Activated CD4-positive, CD25-positive, alpha-beta regulatory T cell treated with anti-CD3 and anti-CD28 coated beads, Interleukin-2, amount 50 U/mL, for 16 hours (primary cell): ENCODE results near the gene ZNF750.

Experiments
- DNase-seq: peaks from one replicate; pipeline ENCODE4 v3.0.0-alpha.2; 2020; ENCODE audit warnings: low read depth, low spot score

The ZNF750 gene

DNA sequence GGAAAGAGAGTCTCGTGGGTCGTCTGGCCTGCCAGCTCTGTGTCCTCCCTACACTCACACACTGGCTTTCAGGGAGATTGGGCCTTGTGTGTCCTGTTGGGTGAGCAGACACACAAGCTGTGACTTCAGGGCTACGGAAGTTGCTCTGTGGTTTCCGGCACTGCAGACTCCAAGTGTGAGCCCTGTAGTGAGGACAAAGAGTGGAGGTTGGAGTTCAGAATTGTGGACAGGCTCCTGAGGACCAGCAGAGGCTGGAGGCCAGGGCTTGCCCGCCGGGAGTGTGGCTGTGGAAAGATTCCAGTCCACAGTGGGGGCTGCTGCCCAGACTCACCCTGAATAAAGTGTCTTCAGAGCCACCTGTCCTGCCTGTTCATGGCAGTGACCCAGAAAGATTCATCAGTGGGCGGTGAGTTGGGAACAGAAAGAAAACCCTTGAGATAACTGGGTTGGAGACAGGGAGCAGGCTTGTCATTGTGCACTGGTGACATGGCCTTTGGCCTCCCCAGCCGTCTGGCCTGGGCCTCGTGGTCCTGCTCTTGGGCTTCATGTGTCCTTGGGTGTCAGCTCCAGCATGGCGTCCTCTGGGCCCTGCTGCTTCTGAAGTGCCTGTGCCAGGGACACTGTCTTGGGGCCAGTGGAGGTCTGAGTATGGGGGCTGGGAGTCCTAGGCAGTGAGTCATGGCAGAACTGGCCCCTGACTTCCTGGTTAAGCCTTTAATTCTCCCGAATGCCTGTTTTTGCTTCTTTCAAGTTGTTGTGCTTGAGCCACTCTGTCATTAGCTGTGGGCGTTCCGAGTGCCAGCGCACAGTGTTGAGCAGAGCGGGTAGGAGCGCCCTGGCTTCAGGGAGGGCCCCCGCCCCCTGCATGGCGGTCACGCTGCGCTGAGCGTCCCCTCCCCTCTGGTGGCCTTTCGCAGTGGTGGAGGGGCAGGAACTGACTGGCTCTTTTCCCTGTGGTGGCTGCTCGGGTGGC is 19.9 kb upstream of the ZNF750 start:
- no peak for DNase-seq

DNA sequence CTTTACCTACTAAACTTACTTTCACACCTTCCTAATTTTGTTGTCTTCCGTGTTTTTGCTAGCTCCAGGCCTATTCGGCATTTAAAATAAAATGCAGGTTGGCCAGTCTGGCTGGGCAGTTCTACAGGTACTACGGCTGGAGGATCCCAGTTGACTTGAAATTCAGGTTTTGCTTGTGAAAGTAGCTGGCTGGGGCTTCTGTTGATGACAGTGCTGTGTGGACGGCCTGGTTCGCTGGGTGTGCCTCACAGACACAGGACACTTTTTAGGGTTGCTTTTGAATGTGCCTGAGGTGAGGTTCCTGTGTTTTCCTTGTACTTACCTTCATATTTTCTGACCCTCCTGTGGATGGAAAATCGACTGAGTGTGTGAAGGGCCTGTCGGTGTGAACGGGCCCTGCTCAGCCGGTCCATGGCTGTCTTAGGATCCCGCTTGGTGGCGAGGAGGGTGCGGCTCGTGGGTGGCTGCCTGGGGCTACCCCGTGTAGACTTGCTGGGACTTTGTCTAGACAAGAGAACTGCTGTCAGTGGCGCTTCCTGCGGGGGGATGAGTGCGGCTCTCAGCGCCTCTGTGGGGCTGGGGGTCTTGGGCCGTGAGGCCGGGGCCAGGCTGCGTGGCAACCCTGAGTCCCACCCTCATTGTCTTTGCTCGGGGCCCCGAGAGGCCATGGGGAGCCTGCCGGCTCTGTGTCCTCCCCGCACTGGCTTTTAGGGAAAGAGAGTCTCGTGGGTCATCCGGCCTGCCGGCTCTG is 18.7 kb upstream of the ZNF750 start:
- DNase-seq, result no peak

DNA sequence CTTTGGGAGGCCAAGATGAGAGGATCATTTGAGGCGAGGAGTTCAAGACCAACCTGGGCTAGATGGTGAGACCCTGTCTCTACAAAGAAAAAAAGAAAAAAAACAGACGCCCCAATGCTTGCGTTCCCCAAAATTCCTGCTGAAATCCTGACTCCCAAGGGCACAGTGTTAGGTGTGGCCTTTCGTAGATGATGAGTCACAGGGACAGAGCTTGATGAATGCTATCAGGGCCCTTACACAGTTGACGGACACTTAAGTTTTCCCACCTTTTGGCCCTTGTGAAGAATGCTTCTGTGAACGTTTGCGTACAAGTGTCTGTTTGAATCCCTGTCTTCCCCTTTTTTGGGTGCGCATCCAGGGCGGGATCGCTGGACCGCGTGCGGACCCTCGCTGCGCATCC is 16.5 kb upstream of the ZNF750 start:
- DNase-seq, result no peak

DNA sequence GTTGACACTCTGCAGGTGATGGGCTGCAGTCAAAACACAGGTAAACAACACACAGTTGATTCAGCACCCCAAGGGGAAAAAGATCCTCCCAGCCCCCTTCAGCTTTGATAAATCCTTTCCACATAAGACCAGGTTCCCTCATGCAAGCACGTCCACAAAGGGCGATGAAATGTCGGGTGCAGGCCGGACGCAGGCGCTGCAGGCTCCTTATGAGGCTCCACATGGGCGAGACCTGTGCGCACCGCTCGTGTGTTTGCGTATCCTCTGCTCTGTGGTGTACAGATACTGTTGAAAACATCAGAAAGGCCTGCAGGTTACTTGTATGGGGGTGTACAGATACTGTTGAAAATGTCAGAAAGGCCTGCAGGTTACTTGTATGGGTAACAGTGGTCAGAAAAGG is 14.4 kb upstream of the ZNF750 start:
- DNase-seq, result no peak

DNA sequence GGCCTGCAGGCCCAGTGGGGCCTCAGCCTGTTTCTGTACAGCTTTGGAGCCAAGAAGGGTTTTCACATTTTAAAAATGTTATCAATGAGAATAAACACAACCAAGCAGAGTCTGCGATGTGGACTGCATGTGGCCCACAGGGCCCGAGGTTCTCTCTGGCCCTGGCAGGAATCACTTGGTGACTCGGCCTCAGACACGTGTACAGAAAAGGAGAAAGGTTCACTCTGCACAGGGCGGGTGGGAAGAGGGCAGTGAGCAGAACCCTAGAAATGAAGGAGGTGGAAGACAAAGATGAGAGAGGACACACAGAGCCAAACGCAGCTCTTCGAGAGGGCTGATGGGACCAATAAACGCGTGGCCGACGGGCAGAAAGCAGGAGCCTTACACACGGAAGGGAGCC is 11.6 kb upstream of the ZNF750 start:
- no peak for DNase-seq

DNA sequence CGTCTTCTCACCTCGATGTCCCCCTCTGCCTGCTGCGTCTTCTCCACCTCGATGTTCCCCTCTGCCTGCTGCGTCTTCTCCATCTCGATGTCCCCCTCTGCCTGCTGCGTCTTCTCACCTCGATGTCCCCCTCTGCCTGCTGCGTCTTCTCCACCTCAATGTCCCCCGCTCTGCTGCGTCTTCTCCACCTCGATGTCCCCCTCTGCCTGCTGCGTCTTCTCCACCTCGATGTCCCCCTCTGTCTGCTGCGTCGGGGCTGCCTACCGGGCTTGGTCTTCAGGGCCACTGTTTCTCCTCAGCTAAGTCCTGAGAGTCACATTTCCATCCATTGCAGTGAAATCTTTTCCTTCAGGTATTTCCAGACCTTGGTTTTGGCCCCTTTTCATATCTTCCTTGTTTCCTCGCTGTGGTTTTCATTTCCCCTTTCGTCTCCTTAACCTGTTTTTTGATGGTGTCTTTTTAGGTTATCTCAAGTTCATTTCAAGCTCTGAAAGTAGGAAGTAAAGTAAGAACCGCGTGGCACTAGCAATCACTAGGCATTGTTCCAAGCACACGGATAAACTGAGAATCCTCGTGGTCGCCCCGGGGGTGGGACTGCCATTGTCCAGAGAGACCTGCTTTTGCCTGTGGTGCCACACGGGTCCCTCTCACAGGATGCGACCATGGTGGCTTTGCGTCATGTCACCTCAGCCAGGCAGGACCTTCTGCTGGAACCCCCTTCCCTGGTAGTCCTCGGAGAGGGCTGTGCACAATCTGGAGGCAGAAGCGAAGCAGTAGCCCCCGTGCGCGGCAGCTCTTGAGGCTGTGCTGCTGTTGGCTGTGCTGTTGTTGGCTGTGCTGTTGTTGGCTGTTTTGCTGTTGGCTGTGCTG is 9.5 kb upstream of the ZNF750 start:
- DNase-seq, result no peak

DNA sequence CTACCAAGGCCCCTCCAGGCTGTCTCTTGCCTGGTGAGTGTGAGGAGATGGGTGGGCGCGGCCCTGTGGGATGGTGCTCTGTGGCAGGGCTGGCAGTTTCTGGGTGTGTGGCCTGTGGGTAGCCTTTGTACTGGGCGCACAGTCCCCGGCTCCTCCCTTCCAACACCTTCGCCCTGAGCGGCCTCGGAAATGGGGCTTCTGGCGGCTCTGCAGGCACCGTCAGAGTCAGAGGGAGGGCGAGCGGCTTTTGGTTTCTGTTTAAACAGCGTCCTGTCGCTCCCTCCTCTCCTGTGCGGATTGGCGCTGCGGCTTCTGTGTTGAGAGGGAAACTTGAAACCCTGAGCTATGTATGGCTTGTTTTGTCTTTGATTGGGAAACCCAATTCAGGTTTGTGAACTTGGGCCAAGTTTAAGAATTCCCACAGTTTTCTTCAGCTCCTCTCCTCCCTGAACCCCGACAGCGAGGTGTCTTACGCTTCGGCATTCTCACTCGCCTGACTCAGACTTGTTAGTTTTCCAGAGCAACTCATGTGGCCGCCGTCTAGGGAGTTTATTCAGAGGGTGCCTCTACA is 8.3 kb upstream of the ZNF750 start:
- no peak for DNase-seq

DNA sequence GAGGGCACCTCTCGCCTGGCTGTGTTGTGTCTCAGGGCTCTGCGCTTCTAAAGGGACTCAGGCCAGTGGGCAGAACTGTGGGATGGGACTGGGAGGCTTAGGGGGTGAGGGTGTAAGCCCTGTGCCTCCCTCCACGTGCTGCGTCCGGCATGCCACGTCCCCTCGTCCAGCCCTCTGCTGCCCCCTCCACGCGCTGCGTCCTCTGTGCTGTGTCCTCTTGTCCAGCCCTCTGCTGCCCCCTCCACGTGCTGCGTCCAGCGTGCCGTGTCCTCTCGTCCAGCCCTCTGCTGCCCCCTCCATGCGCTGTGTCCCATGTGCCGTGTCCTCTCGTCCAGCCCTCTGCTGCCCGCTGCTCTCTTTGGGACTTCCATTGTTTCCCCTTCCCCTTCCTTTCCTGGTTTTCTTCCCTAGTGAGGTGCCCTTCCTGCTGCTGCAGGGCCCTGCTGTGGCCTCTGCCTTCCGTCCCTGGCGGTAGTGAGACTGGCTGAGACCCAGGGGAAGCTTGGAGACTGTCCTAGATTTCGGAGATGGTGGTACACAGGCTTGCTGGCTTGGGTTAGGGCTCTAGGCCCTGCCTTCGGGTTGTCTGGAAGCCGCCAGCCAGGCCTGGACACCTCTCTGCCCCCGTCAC is 6.4 kb upstream of the ZNF750 start:
- no peak for DNase-seq

DNA sequence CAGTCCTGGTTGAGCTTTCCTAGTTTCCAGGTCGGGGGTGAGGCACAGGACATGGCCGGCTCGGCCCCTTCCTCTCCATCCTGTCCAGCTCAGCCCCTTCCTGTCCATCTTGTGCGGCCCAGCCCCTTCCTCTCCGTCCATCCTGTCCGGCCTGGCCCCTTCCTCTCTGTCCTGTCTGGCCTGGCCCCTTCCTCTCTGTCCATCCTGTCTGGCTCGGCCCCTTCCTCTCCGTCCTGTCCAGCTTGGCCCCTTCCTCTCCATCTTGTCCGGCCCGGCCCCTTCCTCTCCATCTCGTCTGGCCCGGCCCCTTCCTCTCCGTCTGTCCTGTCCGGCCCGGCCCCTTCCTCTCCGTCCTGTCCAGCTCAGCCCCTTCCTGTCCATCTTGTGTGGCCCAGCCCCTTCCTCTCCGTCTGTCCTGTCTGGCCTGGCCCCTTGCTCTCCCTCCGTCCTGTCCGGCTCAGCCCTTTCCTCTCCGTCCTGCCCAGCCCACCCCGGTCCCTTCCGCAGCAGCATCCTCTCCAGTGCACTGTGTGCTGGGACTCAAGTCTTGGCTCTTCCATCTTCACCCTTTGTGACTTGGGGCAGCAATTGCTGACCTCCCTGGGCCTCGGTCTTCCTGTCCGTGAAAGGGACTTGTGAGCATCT is 5.5 kb upstream of the ZNF750 start:
- no peak for DNase-seq

DNA sequence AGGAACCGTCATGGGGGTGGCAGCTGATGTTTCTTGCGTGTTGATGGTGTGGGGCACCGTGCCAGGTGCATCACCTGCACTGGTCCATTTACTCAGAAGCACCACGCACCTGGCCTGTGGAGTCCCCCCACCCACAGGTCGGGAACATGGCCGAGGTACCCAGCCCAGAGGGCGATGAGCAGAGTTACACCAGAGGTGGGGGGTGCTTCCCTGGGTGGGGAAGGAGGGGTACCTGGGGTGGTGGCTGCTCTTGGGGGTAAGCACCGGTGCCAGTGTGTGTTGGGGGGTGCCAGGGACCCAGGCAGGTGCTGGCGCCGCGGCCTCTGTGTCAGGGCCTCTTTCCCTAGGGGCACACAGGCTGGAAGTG is 5.0 kb upstream of the ZNF750 start:
- DNase-seq, result no peak

DNA sequence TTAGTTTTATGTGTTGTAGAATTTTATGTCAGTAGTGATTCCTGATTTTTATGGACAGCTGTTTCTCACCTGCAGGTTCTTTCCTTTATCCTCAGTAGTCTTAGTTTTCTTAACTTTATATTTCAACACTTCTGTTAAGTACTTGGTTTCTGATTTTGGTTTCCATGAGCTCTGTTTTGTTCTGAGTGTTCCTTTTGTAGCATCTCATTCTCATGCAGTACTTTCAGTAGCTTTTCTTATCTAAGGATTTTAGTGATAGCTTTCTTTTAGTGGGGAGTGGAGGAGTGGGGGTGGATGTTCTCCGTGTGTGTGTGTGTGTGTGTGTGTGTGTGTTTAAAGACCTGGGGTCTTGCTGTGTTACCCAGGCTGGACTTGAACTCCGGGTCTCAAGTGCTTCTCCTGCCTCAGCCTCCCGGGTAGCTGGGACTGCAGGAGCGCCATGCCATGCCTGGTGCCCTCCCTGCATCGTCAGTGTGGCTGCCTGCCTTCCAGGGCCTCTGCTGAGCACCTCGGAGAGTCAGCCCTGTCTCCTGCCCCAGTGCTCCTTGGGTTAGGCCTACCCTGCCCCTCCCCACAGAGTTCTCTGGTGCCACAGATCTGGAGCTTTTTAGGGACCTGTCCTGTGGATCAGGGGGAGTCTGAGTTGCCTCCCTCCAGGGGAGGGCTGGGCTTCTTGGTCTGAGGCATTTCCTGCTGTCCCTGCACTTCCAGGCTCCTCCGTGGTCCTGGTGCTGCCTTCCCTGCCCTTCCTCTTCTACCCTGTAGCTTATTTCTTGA is 4.3 kb upstream of the ZNF750 start:
- DNase-seq, result no peak

DNA sequence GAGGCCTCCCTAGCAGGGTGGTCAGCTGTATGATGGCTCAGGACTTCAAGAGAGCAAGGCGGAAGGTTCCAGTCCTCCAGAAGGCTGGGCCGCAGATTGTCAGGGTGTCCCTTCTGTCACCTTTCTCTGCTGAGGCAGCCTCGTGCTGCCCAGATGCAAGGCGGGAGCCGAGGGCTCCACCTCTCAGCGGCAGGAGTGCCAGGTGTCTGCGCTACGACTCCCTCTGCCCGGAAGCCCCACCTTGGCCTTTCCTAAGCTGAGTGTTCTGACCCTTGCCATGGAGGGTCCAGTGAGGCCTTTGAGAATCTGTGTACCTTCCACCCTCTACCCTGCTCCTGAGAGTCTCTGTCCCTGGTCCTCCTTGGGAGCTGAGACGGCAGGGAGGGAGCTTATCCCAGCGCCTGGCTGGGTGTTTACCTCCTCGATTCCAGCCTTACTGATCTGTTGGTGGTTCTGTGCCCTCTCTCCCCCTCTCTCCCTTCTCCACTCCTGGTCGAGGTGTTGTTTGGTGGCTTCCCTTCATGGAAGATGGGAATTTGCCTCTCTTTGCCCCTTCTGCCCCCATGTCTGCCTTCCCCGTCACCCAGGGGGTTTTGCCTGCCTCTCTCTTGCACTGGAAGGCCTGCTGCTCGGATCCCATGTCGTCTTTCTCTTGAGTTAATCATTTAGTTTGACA is 2.2 kb upstream of the ZNF750 start:
- no peak for DNase-seq

DNA sequence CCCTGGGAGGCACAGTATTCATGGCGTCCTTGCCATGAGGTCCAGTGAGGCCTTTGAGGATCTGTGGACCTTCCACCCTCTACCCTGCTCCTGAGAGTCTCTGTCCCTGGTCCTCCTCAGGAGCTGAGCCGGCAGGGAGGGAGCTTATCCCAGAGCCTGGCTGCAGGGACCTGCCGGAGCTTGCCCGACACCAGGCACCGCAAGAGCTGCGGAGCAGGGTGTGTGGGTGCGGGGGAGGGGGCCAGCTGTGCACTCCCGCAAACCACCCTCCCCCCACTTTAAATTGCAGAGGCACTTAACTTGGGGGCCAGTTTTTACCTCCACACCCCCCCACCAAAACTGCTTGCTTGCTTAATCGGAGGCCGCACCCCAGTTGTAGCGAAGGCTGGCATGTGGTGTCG is 609 bp upstream of the ZNF750 start:
- no peak for DNase-seq

DNA sequence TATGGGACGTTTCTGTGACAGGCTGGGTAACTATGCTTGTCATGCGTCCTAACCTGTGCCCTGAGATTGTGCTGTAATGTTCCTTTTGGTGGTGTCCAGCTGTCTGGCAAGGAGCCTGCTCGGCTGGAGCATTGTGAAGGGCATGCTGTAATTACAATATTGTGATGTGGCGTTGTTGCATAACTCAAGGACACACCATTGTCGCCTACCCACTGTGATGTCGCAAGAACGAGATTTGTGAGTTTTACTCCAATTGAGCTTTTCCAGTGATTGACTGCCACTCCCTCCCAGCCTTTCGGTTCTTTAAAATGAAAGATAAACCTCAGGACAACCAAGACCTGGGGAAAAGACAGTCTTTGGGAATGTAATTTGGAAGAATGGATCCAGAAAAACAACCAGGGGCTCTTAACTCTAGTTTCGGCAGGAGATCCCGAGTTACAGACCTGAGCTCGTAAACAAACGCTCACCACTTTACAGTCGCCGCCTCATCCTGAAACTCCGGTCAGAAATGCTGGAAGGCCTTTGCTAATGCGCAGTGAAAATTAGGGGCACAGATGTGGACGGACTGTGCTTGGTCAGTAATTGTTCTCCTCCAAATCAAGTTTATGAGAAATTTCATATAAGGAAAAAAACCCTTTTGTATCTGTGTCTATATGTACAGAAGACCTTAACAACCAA is 1.3 kb downstream of the ZNF750 start:
- no peak for DNase-seq

DNA sequence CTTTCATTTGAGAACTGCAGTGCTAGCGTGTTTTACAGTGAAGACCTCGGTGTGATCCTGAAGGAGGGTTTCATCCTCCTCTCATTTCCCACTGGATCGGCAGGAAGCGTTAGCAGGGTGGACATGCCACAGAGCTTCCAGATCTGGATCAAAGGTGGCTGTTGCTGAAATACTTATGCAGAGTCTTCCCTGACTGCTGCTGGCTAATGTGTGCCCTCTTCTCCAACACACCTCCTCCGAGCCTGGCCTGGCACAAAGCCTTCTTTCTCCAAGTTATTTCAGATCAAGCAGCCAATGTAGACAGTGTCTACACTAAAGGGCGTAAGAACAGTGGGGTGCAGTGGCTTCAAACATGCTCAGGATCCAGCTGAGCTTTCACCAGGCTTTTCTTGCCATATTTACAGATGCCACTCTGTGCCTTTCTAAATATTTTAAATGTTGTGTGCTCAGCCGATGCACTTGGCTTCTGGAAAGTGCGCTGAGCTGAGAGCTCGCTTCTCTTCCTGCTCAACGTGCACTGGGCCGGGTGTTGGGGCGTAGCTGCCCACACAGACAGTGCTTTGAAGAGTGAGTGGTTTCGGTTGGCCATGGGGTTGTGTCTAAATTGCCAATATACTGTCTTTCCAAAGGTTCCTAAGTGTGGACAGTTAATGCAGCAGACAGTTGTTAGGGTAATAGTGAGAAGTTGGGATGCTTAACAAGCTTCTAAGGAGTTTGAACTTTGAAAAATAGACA is 2.1 kb downstream of the ZNF750 start:
- no peak for DNase-seq

DNA sequence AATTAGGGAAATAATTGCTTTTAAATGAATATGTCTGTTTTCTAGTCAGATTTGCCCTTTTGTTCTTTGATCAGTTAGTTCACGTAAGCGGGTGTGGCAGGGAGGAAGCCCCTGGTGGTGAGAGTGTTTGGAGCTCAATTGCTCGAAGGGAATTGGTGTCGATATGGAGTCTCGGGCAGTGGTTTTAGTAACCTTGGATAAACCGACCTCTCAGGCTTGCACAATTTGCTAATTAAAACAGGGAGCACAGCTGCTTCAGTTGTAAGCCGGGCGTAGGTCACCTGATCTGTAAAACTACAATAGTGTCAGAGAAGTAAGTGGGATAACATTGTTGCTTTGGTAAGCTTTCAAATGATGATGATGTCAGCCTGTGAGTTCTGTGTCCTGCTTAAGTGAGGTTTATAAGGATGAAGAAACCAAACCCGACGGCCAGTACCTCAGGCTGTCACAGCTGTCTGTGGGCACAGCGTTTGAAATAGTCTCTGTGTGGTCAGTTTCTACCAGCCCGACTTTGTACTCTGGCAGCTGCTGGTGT is 2.9 kb downstream of the ZNF750 start:
- no peak for DNase-seq

DNA sequence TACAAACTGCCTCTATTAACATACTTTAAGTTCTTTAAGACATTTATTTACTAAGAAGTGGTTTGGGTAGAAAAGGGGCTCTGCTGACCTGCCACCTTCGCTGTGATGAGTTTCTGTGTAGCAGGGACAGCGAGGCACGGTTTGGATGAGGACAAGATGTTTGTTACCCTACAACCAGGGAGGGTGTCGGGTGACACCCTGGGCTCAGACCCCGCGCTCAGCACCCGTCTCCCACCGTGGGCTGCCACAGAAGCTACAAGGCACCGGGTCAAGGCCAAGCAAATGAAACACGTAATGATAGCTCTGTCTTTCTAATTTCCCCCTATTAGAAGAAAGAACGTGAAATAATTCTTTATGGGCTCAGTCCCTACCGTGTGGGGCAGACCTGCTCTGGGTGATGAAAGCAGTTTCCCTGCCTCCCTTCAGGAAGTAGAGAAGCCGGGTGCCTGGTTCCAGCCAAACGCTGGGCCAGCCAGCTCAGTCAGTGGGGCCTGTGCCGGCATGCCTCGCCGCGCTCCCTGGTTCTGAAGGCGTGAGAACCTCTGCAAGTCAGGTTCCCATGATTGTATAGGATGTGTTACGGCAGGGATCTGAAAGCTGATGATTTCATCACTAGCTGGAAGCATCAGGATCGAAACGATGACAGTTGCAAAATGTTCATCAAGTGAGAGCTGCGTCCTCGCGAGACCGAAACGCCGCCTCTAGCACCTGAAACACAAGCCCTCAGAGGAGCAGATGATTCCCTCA is 3.9 kb downstream of the ZNF750 start:
- no peak for DNase-seq
